GM23248 (cell line): ENCODE data around the gene MAP3K1.

Source experiments
- EZH2 ChIP-seq: fragments of 200-600 bp; sonication (generic); IDR thresholded peaks from 2 replicates; pipeline ENCODE4 v1.6.1; 2018; ENCODE audit warnings: antibody characterized with exemption, mild to moderate bottlenecking; ENCODE audit not compliant: insufficient read depth, poor library complexity, severe bottlenecking
- EZH2phosphoT487 ChIP-seq: fragments of 200-600 bp; sonication (generic); IDR thresholded peaks from 2 replicates; pipeline ENCODE4 v1.6.1; 2018; ENCODE audit warnings: antibody characterized with exemption, moderate library complexity, mild to moderate bottlenecking, low read depth; ENCODE audit not compliant: insufficient read depth

- TF ChIP-seq EZH2 (no peak), EZH2phosphoT487 (no peak)
Observed at GRCh38 chr5:56858777-56859442, 43.6 kb downstream of the MAP3K1 start.
